ENCODE measurements around the gene DIAPH2. TPM values are rescaled to one million over a fixed set of nuclear protein-coding genes. Genes with fewer than 3 reads are reported as not detected.

Gene DIAPH2
- total and polyA plus RNA-seq, 7 donors: 2.6 to 19.2 (median 11.5) TPM

DNA sequence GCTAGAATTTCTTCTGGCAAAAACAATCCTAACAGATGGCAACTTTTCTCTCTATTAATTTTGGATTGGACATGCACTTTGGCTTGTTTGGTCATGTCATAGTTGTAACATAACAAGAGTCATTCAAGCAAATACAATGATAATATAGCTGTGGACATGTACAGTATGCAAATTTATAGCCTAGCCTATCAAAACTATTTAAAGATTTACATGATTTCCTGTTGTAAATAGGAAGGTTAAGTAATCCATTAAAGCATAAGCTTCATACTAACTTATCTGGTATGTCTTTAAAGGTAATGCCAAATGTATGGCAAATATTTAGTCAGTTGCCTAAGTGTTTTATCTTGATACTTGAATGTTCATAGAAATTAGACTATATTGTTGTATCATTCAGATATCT, 244.4 kb downstream of the DIAPH2 start:
- no peak for TF ChIP-seq CTCF (IDR thresholded peaks at IDR 0.05)
- no peak overlapping the region for H3K4me3 ChIP-seq
- no peak overlapping the region for H3K27ac ChIP-seq
- ATAC-seq (no peak), DNase-seq (no peak)
- H3K36me3 ChIP-seq (ENCODE audit: insufficient read depth in 1 of 2, low read depth in 1 of 2): no peaks in the 10 kb centered on the region
- intact Hi-C loops (cut with DNase I): no loop called here
- H3K27me3 ChIP-seq (ENCODE audit: insufficient read depth in 3 of 3, low read length in 2 of 3): no peaks in the 10 kb centered on the region
- H3K4me1 ChIP-seq: no peaks in the 10 kb centered on the region
- no peaks in the 10 kb centered on the region for H3K9me3 ChIP-seq

DNA sequence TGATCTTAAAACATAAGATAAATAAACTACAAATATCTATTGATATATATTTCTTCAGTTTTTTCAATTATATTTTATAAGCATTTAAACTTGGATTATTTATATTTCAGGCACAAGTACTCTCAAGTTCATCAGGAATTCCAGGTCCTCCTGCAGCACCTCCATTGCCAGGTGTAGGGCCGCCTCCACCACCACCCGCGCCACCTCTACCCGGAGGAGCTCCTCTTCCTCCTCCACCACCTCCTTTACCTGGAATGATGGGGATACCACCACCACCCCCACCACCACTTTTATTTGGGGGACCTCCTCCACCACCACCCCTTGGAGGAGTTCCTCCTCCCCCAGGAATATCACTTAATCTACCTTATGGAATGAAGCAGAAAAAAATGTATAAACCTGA, 273.1 kb downstream of the DIAPH2 start:
- intact Hi-C loops (cut with DNase I): no loop called here
- Histone ChIP-seq H3K27ac (no peak overlapping the region), H3K9me3 (peaks cover 9% of the 10 kb centered on the region), H3K4me3 (no peak overlapping the region), H3K36me3 (ENCODE audit: insufficient read depth in 1 of 2, low read depth in 1 of 2) (no peaks in the 10 kb centered on the region), H3K27me3 (ENCODE audit: insufficient read depth in 3 of 3, low read length in 2 of 3) (no peaks in the 10 kb centered on the region), H3K4me1 (no peaks in the 10 kb centered on the region)
- TF ChIP-seq CTCF (IDR thresholded peaks at IDR 0.05): no peak
- WGBS, 3 donors: 97 to 99% (median 97%) methylated on average over 4 of the region's 4 CpGs
- DNase-seq (no peak), ATAC-seq (no peak)

- Histone ChIP-seq H3K36me3 (ENCODE audit: insufficient read depth in 1 of 2, low read depth in 1 of 2) (no peaks in the 10 kb centered on the region), H3K4me3 (no peak overlapping the region), H3K27ac (no peak overlapping the region), H3K9me3 (peaks cover 4% of the 10 kb centered on the region), H3K4me1 (no peaks in the 10 kb centered on the region), H3K27me3 (ENCODE audit: insufficient read depth in 3 of 3, low read length in 2 of 3) (no peaks in the 10 kb centered on the region)
- DNase-seq (no peak), ATAC-seq (no peak)
- WGBS, 3 donors: 44 to 80% (median 72%) methylated on average over 4 of the region's 4 CpGs
- intact Hi-C loops (cut with DNase I): no loop called here
- no peak for TF ChIP-seq CTCF (IDR thresholded peaks at IDR 0.05)
These were observed 287.2 kb downstream of the DIAPH2 start for GRCh38 chrX:96971812-96972211.

DNA sequence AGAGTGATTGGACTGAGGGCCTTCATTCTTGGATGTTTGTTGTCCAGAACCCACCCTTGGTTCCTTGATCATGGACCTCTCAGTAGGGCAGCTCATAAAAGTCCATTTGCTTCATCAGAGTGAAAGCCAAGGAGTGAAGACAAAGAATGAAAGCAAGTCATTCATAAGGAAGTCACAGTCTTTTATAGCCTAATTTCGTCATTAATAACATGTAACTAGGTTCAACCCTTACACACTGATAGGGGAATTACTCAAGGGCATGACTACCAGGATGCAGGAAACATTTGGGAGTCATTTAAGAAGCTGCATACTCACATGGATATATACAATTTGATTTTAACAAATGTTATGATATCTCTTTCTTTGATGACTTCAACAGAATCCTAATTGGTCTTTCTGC, 294.3 kb downstream of the DIAPH2 start:
- Histone ChIP-seq H3K27ac (no peak overlapping the region), H3K4me1 (no peaks in the 10 kb centered on the region), H3K36me3 (ENCODE audit: insufficient read depth in 1 of 2, low read depth in 1 of 2) (no peaks in the 10 kb centered on the region), H3K27me3 (ENCODE audit: insufficient read depth in 3 of 3, low read length in 2 of 3) (no peaks in the 10 kb centered on the region), H3K4me3 (no peak overlapping the region), H3K9me3 (no peaks in the 10 kb centered on the region)
- DNase-seq (no peak), ATAC-seq (no peak)
- no peak for TF ChIP-seq CTCF (IDR thresholded peaks at IDR 0.05)
- 52 to 69% (median 64%) methylated on average over 1 of the region's 1 CpG for WGBS, 3 donors
- intact Hi-C loops (cut with DNase I): no loop called here

DNA sequence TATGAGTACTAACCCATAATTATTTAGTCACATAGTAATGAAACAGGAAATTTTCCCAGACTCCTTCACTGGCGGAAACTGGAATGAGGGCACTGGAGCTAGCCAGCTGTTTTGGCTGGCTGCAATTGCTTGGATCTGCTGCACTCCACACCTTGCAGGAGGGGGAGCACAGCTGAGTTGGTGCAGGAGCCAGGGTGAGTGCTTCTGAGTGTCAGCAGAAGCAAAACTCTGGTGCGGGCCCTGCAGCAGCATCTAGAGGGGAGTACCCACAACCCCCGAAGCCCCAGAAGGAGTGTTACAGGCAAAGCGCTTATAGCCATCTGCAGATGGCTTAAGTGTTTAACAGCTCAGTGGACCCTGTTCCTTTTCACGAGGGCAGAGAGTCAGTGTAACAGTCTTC, 295.1 kb downstream of the DIAPH2 start:
- Histone ChIP-seq H3K9me3 (no peaks in the 10 kb centered on the region), H3K36me3 (ENCODE audit: insufficient read depth in 1 of 2, low read depth in 1 of 2) (no peaks in the 10 kb centered on the region), H3K4me3 (no peak overlapping the region), H3K4me1 (no peaks in the 10 kb centered on the region), H3K27ac (no peak overlapping the region), H3K27me3 (ENCODE audit: insufficient read depth in 3 of 3, low read length in 2 of 3) (no peaks in the 10 kb centered on the region)
- intact Hi-C loops (cut with DNase I): no loop called here
- no peak for TF ChIP-seq CTCF (IDR thresholded peaks at IDR 0.05)
- DNase-seq (no peak), ATAC-seq (peak in 1 of 4 donors; percentile 40)
- 28 to 35% (median 31%) methylated on average over 5 of the region's 5 CpGs for WGBS, 3 donors

Measured in psoas muscle (tissue), 8 donors.